Measurements from ENCODE around the gene PLP2.
"Not testable (repeated sequence)": the region's sequence is repeated elsewhere in the genome, so short reads cannot be mapped to it uniquely, and the experiment has no call there.

The PLP2 gene, protein sequence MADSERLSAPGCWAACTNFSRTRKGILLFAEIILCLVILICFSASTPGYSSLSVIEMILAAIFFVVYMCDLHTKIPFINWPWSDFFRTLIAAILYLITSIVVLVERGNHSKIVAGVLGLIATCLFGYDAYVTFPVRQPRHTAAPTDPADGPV

DNA sequence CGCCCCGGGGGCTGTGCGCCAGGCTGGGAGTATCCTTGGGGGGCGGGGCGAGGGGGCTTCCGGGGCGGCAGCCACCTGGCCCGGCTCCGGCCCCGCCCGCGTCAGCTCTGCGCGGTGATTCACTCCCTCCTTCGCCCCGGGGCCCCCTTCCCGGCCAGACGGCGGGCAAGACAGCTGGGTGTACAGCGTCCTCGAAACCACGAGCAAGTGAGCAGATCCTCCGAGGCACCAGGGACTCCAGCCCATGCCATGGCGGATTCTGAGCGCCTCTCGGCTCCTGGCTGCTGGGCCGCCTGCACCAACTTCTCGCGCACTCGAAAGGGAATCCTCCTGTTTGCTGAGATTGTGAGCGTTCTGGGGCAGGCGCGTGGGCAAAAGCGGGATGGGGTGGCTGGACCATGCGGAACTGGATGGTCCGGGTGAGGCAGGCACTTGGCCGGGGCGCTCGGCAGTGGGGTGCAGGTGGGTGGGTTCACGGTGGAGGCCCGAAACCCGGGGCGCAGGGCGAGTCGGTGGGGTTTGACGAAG is at the start of gene PLP2:
Gene PLP2 (plus strand): TSS at position 147 of the 528 bp plus-strand sequence. CDS start 103 bp downstream, at position 250.
- peak; percentile 67 for DNase-seq (ENCODE audit: low spot score)

DNA sequence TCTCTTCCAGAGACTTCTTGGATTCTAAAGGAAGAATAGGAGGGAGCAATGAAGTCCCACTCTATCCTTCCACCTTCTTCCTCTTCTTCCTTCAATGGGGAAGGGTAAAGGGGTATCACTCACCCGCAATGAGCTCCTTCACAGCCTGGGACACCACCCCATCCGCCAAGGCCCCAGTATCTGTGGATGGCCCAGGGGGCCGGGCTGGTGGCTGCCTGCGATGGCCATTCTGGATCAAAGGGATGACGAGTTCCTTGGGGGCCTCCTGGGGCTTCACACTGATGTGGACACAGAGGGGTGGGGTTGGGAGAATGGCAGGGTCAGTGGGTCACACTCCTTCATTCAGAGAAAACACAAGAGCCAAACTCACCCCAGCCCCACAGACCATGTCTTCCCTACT is 49.2 kb upstream of the PLP2 start:
- DNase-seq (ENCODE audit: low spot score) = no peak

DNA sequence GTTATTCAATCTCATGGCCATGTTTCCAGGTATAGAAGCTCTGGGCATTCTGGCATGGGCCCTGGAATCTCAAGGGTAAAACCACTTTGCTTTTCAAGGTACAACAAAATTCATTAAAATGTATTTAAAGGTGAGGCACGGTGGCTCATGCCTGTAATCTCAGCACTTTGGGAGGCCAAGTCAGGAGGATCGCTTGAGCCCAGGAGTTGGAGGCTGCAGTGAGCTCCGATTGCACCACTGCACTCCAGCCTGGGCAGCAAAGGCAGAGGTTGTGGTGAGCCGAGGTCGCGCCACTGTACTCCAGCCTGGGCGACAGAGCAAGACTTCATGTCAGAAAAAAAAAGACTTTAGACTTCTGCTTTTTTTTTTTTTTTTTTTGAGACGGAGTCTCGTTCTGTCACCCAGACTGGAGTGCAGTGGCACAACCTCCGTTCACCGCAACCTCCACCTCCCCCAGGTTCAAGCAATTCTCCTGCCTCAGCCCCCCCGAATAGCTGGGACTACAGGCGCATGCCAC is 43.9 kb upstream of the PLP2 start:
- not testable (repeated sequence) for DNase-seq (ENCODE audit: low spot score)

DNA sequence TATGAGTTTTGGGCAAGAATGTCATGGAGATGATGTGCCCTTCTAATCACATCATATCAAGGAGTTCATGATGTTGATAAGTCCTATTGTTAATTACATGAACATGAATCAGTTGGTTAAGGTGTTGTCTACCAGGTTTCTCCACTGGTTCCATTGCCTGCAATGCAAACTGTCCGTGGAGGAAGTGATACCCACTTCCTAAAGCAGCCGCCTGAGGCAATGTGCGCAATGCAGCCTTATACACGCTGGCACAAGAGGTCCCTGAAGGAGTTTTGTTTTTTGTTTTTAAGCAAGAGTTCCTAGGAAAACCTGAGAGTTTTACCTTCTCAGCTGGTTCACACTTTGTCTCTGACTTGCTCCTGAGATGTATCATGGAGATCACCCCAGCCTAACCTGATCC is 42.3 kb upstream of the PLP2 start:
- DNase-seq (ENCODE audit: low spot score) = no peak

DNA sequence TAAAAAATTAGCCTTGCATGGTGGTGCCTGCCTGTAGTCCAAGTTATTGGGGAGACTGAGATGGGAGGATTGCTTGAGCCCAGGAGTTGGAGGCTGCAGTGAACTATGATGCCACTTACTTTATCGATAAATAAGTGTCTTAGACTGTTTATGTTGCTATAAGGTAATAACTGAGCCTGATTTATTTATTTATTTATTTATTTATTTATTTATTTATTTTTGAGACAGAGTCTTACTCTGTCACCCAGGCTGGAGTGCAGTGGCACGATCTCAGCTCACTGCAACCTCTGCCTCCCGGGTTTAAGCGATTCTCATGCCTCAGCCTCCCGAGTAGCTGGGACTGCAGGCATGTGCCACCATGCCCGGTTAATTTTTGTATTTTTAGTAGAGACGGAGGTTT is 39.4 kb upstream of the PLP2 start:
- DNase-seq (ENCODE audit: low spot score) = not testable (repeated sequence)

DNA sequence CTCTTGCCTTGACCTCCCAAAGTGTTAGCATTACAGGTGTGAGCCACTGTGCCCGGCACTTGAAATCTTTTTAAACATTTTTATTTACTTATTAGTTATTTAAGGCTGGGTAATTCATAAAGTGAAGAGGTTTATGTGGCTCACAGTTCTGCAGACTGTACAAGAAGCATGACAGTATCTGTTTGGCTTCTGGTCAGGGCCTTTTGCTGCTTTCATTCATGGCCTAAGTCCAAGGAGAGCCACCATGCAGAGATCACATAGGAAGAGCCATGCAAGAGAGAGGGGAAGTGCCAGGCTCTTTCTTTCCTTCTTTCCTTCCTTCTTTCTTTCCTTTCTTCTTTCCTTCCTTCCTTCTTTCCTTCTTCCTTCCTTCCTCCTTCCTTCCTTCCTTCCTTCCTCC is 37.9 kb upstream of the PLP2 start:
- DNase-seq (ENCODE audit: low spot score) = no peak

DNA sequence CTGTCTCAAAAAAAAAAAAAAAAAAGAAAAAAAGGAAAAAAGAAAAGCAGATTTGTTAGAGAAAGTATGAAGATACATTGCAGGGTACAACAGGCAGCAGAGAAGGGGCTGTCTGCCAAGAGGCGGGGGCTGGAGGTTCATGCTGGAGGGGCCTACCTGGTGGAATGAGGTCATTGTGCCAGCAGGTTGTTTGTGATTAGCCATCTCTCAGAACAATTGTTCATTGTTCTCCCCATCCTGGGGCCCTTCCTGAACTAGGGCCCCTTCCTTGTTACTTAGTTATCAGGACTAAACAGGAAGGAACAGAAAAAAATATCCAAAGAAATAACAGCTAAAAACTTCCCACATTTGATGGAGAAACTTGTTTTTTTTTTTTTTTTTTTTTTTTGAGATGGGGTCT is 34.2 kb upstream of the PLP2 start:
- DNase-seq (ENCODE audit: low spot score) = peak; percentile 23

DNA sequence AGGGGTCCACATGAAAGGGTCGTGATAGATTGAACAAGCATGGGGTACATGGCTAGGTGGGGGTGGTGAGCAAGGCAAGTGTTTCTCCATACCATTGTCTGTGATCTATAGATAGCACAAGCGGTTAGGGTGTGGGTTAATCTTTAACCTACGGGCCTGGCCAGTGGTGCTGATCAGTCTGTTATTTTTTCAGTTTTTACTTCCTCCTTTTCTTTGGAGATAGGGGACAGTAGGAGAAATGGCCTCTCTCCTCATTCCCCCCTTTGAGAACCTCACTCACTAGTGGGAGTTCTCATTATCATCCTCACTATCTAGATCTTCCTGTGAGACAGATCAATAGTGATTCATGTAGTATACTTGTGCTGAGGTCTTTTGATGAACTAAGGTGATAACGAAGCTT is 32.0 kb upstream of the PLP2 start:
- DNase-seq (ENCODE audit: low spot score) = no peak

DNA sequence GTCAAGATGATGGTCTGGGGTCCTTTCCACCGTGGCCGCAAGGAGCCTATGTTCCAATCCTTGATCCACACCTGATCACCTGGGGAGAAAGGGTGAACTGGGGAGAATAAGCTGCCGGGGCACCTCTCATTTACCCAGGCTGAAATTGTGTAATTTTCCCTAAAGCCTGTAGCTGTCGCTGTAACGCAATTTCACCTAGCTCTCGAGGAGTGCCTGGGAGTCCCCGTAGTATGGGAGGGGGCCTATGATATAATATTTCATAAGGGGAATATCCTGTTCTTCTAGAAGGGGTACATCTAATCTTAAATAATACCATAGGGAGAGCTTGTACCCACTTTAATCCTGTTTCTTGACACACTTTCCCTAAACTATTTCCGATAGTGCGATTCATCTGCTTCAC is 29.4 kb upstream of the PLP2 start:
- DNase-seq (ENCODE audit: low spot score) = not testable (repeated sequence)

DNA sequence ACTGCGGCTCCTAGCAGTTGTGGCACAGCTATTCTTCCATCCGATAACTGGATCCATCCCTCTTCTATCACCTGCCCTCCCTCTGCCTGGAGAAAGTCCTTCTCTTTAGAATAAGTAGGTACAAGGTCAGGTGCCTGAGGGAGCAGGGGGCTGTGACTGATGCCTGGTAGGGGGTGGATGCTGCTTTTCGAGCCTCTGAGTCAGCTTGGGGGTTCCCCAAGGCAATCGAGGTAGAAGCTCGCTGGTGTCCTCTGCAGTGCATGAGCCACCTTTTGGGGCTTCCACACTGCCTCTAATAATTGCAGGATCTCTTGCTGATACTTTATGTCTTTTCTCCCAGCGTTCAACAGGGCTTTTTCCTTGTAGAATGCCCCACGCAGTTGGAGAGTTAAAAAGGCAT is 28.5 kb upstream of the PLP2 start:
- not testable (repeated sequence) for DNase-seq (ENCODE audit: low spot score)

DNA sequence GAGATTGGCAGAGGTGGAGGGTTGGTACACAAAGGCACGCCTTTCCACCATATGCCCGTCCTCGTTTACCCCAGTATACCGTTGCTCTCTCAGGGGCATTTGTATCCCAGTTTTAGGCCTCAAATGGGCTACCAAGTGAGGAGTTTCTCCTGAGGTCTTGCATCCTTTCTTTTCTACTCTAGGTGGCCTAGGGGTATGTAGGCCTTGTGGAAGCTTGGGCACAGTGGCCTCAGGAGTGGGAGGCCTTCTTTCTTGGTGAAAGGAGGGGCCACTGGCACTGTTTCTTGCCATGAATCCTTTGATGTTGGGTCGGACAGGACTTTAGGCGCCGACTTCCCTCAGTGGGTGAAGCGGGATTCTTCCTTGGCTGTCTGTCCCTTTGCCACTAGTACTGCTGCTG is 24.4 kb upstream of the PLP2 start:
- DNase-seq (ENCODE audit: low spot score) = no peak

DNA sequence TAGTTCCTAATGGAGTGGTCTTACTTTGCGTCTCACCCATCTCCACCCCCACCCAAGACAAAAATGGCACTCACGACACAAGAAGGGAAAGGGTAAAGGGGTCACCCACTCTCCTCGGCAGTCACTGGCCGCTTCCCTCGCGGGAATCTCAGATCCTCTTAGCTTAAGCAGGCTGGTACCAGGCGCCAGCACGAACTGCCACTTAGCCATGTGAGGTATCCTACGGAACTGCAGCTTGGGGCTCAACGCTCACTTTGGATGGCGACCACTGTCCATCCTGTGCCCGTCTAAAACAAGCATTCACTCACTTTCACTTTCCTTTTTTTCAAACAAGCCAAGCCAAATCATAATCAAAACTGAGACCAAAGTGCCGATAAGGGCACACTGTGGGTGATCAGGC is 23.8 kb upstream of the PLP2 start:
- DNase-seq (ENCODE audit: low spot score) = no peak

DNA sequence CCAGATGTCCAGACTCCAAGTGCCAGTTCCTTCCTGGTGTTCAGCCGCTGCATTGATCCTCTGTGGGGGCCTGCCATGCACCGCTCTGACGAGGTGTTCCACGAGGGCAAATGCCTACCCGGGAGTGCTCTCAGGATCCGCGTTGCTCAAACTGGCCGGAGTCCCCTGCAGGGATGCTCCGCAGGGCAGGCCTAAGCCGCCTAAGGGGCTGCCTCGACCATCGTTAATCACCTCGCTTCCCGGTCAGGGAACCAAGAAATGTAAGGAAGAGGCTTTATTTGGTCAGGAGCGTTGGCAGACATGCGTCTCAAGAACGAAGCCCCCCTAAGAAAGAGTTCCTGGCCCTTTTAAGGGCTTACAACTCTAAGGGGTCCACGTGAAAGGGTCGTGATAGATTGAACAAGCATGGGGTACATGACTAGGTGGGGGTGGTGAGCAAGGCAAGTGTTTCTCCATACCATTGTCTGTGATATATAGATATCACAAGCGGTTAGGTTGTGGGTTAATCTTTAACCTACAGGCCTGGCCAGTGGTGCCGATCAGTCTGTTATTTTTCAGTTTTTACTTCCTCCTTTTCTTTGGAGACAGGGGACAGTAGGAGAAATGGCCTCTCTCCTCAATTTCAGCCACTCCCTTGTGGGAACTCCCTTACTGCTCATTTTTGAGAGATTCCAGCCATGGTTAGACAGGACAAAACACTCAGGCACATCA is 23.2 kb upstream of the PLP2 start:
- DNase-seq (ENCODE audit: low spot score) = peak; percentile 25

DNA sequence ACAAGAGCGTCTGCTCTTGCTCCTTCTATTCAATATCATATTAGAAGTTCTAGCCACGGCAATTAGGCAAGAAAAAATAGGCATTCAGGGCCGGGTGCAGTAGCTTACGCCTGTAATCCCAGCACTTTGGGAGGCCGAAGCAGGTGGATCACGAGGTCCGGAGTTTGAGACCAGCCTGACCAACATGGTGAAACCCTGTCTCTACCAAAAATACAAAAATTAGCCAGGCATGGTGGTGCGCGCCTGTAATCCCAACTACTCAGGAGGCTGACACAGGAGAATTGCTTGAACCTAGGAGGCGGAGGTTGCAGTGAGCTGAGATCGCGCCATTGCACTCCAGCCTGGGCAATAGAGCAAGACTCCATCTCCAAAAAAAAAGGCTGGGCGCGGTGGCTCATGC is 22.4 kb upstream of the PLP2 start:
- DNase-seq (ENCODE audit: low spot score) = not testable (repeated sequence)

DNA sequence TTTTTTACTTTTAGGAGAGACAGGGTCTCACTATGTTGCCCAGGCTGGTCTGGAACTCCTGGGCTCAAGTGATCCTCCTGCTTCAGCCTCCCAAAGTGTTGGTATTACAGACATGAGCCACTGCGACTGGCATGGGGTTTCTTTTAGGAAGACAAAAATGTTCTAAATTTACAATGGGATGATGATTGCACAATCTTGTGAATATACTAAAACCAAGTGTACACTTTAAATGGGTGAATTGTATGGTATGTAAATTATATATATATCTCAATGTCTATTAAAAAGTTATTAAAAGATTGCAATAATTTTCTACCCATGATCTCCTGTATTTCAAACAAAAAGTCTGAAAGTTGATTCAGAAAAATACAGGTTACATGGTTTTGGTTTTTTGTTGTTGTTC is 18.2 kb upstream of the PLP2 start:
- DNase-seq (ENCODE audit: low spot score) = no peak

DNA sequence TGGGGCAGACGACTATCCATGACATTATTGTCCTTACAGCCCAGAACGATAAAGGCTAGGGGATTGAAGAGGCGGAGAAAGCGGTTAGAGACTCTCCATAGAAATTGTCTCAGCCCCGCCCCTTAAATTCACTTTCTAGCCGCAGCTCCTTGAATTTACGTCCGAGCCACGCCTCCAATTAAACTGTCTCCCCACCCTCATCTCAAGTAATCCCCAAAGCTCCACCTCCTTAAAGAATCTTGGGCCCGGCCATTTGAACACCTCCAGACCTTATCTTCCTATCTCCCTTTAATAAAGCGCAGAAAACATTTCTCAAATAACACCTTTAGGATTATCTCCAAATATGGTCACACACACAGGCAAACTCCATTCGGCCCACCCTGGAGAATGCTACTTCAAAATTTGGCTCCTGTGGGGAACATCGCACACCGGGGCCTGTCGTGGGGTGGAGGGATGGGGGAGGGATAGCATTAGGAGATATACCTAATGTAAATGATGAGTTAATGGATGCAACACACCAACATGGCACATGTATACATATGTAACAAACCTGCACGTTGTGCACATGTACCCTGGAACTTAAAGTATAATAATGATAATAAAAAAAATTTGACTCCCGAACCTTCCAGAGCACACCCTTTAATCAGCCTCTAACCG is 16.3 kb upstream of the PLP2 start:
- peak; percentile 43 for DNase-seq (ENCODE audit: low spot score)

DNA sequence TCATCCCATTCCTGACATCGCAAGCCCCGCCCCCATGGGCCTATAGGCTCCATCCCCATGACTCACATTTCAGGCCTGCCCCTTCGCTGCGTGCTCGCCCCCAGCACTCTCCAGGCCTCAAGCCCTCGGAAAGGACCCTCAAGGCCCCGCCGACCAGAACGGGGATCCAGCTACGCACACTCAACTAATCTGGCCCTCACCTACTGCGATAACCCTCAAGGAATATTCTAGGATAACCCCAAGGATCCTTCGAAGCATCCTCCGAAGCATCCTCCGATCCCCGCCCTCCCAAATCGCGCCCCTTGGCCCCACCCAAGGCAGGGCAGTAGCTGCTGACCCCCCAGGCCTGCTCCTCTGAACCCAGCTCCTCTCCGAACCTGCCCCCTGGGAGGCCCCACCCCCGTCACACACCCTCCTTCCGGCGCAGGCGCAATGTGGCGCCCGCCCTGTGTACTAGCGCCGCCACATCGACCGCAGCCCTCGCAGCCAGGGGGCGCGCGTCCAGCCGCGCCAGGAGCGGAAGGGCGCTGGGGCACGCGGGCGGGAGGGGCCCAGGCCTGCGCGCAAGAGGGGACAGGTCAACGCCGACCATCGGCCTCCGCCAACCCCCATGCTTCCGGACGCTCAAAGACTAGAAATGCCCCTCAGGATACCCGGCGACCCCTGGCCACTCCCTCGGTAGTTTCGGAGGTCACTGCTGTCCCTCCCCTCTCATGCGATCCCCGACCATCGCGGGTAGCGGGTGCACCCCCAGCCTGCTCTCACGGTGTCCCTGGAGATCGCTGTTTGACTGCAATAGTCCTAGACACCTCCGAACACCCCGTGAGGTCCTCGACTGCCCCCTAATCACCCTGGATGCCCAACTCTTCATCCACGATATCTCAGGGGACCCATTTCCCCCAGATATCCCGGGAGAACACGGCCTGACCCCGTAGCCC is 15.5 kb upstream of the PLP2 start:
- DNase-seq (ENCODE audit: low spot score) = peak; percentile 91

DNA sequence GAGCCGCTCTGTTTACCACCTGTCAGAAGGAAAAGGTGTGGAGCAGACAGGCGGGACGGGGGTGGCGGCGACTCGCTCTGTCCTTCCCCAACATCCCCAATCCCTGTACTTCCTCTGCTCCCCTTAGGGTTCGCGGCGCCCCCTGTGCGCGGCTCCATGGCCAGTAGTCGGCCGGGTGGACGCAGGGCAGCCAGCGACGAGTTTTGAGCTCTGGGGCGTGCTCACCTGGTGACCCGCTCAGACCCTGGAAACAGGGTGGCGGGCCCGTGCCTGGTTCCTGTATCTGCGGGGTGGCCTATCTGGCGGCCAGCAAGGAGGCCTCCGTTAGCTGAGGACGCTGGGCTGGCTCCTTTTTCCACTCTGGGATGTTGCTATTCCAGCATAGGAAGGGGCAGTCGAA is 14.5 kb upstream of the PLP2 start:
- DNase-seq (ENCODE audit: low spot score) = no peak

DNA sequence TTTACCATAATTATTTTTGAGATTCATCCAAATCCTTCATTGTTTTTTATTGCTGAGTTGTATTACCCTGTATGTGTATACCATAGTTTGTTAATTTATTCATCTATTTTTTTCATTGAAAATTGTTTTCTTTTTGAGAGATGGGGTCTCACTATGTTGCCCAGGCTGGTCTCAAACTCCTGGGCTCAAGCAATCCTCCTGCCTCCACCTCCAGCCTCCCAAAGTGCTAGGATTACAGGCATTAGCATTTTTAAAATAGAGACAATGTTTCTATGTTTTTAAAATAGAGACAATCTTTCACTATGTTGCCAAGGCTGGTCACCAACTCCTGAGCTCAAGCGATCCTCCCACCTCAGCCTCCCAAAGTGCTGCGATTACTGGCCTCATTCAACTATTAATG is 10.8 kb upstream of the PLP2 start:
- no peak for DNase-seq (ENCODE audit: low spot score)

DNA sequence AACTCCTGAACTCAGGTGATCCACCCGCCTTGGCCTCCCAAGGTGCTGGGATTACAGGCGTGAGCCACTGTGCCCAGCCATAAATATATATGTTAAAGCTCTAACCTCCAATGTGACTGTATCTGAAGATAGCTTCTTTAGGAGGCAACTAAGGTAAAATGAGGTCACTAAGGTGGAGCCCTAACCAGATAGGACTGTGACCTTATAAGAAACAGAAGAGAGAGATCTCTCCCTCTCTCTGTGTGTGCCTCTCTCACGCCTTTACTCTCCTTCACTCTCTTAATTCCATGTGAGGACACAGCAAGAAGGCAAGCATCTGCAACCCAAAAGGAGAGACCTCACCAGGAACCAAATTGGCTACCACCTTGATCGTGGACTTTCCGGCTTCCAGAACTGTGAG is 10.1 kb upstream of the PLP2 start:
- no peak for DNase-seq (ENCODE audit: low spot score)

DNA sequence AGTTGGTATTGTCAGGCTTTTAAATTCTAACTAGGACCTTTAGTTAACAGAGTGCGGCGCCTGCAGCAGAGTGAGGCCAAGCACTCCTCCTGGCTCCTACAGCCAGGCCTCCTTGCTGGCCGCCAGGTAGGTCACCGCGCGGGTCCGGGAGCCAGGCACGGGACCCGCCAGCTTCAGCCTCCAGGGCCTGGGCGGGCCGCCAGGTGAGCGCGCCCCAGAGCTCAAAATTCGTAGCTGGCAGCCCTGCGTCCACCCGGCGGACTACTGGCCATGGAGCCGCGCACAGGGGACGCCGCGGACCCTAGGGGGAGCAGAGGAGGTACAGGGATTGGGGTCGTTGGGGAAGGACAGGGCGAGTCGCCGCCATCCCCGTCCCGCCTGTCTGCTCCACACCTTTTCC is 9.1 kb upstream of the PLP2 start, which contains the start of gene MAGIX:
Gene MAGIX (plus strand): TSS at position 139 of the 400 bp plus-strand sequence. CDS start 132 bp downstream, at position 271.
- DNase-seq (ENCODE audit: low spot score) = no peak

Measured in SW480 (cell line).